Lower leg skin (tissue), 4 donors: ENCODE measurements around the gene WFDC1. TPM values are rescaled to one million over a fixed set of nuclear protein-coding genes. Genes with fewer than 3 reads are reported as not detected.

Experiments
- DNase-seq, 2 donors: peaks; one replicate each; pipeline ENCODE4 v3.0.0-alpha.2; 2019; ENCODE audit warnings: low spot score in 2 of 2
- H3K4me3 ChIP-seq: fragments of 200-600 bp; sonication (generic); 2 replicates; pipeline ENCODE4 v1.5.1; 2017; ENCODE audit warnings: mild to moderate bottlenecking, low read depth; ENCODE audit not compliant: poor library complexity, severe bottlenecking
- CTCF ChIP-seq, 3 donors: fragments of 450-650 bp; IDR thresholded peaks; one replicate each; pipeline ENCODE4 v1.5.1; 2016; ENCODE audit warnings: antibody characterized with exemption in 3 of 3, mild to moderate bottlenecking in 3 of 3, moderate library complexity in 2 of 3
- POLR2A ChIP-seq, 2 donors: fragments of 450-650 bp; IDR thresholded peaks; one replicate each; pipeline ENCODE4 v1.6.1; 2016 to 2017; ENCODE audit warnings: antibody characterized with exemption in 2 of 2, mild to moderate bottlenecking in 1 of 2, moderate library complexity in 1 of 2
- WGBS, 2 donors: methylation state at CpG; one replicate each; pipeline ENCODE4 v1.1.5; 2018; 5-methylcytosine and 5-hydroxymethylcytosine counted together
- intact Hi-C: fragments of 100-400 bp; cut with DNase I; formaldehyde crosslinking; loops from one replicate; pipeline ENCODE4 v1.15.0; 2023; ENCODE audit warnings: low total_unique reads
- total RNA-seq, 4 donors: library from RNA; depleted of rRNA; stranded (reverse); fragments of >200 nt; gene quantifications; one replicate each; pipeline ENCODE4 v1.1.0, GENCODE V29; 2016

The WFDC1 gene
- total RNA-seq, 4 donors from 2014 or later, result 0.91 to 2.2 (median 1.3) TPM; not detected in 1

DNA sequence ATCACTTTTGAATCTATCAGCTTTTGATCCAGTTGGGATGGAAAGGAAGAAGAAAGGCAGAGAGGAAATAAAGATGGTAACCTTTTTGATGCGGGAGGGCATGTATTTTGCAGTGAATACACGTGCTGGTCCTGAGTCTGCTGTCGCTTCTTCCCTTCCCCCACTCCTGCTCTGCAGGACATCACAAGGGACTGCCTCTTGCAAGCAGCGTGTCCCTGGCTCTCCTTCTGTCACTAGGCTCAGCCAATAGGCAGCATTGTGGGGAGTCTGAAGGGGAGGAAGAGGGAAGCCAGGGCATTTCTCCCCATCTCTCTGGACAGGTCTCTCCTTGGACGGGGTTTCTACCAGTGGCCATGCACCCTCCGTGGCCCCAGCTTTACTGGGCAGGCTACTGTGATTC, 15.7 kb upstream of the WFDC1 start:
- no peak for TF ChIP-seq CTCF (IDR thresholded peaks at IDR 0.05)
- no peak for TF ChIP-seq POLR2A (IDR thresholded peaks at IDR 0.05)
- intact Hi-C loops, result loop anchor here (10.0 kb wide), 1 partner anchor 206 kb away; no protein-coding TSS in a partner anchor
- no peak for DNase-seq
- H3K4me3 ChIP-seq, result no peak overlapping the region
- WGBS, 2 donors, result 73 to 77% methylated on average over 6 of the region's 6 CpGs

DNA sequence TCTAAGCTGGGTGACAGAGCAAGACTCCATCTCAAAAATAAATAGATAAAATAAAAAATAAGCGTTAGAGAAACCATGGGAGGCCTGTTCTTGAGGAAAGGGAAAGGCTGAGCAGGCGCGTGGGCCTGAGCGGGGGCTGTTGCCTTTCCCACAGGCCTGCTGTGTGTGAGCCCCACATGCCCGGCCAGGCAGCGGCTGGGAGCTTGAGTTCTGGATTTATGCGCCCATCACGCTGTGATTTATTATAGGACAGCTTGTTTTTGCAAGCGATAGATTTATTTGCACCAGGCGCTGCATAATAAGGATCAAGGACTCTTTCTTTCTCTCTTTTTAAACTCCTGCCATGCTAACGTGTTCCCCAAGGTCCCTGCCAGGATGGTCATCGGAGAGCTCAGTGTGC, 14.8 kb upstream of the WFDC1 start:
- DNase-seq, result no peak
- TF ChIP-seq POLR2A (IDR thresholded peaks at IDR 0.05), result no peak
- TF ChIP-seq CTCF (IDR thresholded peaks at IDR 0.05), result no peak
- intact Hi-C loops, result loop anchor here (10.0 kb wide), 1 partner anchor 205 kb away; no protein-coding TSS in a partner anchor
- no peak overlapping the region for H3K4me3 ChIP-seq
- WGBS, 2 donors, result 88% methylated on average over 12 of the region's 12 CpGs

DNA sequence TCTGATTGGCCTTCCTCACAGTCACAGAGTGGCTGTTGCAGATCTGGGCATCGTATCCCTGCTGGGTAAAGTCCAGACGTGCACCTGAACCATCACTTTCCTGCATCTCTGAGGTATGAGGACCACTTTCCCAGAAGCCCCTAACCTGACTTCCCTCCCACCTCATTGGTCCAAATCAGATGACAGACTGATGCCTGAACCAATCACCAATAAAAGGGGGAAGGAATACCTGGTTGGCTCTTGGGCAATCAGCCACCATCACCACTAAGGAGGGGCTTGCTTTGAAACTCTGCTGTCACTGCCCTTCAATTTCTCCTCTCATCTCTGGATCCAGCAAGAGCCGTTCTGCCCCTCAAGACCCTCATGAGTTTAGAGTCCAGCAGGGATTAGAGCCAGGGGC, 13.6 kb upstream of the WFDC1 start:
- TF ChIP-seq CTCF (IDR thresholded peaks at IDR 0.05) (no peak), POLR2A (IDR thresholded peaks at IDR 0.05) (no peak)
- DNase-seq, result no peak
- H3K4me3 ChIP-seq, result no peak overlapping the region
- intact Hi-C loops, result no loop called here
- 83 to 84% methylated on average over 3 of the region's 3 CpGs for WGBS, 2 donors

- DNase-seq, result no peak
- WGBS, 2 donors, result 60 to 76% methylated on average over 5 to 6 of the region's 6 CpGs
- intact Hi-C loops, result no loop called here
- H3K4me3 ChIP-seq, result no peak overlapping the region
- TF ChIP-seq POLR2A (IDR thresholded peaks at IDR 0.05) (no peak), CTCF (IDR thresholded peaks at IDR 0.05) (no peak)
These were observed 12.1 kb upstream of the WFDC1 start for GRCh38 chr16:84282533-84282932.

DNA sequence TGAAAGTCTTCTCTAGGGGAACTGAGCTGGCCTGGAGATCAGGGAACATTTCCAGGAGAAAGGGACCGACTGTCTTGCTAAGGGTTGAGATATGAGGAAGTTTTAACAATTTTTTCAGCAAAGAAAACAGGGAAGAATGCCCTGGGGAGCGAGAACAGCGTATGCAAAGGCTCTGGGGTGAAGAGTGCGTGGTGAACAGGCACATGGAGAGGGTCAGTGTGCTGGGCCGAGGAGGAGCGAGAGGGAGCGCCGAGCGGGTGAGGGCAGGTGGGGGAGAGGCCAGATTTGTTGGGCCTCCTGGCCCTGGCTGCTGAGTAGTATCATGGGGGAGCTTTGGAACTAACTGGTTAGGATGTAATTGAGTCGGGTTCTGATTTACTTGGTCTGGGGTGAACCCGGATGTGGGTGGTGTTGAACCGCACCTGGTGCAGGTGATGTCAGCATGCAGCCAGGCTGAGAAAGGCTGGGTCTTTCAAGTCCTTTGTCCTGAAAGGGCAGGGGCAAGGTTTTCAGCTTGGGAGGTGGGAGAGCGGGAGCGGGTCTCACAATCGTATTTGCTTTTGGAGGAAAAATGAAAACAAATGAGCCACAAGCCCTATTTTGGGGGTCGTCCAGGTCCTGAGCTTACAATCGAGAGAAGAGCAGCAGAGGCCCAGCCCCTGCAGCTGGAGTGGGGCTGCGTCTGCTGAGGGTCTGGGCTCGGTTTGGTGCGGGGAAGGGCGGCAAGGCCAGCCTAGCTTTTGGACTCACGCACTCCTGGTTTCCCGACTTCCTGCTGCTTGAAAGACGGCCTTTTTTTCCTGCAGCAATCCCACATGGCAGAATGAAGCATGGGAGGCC, 11.1 kb upstream of the WFDC1 start:
- no peak for DNase-seq
- intact Hi-C loops, result no loop called here
- WGBS, 2 donors, result 75 to 81% methylated on average over 24 of the region's 24 CpGs
- no peak for TF ChIP-seq CTCF (IDR thresholded peaks at IDR 0.05)
- no peak for TF ChIP-seq POLR2A (IDR thresholded peaks at IDR 0.05)
- H3K4me3 ChIP-seq, result no peak overlapping the region
